DMS114 treated with DMSO at 0.1 percent for 48 hours (cell line): ENCODE data around the gene ACER3.
"Not testable (repeated sequence)": the region's sequence is repeated elsewhere in the genome, so short reads cannot be mapped to it uniquely, and the experiment has no call there.

Experiments used
- DNase-seq: peaks from one replicate; lab custom pipeline; 2025; ENCODE audit not compliant: unreplicated experiment; lab: John Stamatoyannopoulos, UW

ACER3 gene

DNA sequence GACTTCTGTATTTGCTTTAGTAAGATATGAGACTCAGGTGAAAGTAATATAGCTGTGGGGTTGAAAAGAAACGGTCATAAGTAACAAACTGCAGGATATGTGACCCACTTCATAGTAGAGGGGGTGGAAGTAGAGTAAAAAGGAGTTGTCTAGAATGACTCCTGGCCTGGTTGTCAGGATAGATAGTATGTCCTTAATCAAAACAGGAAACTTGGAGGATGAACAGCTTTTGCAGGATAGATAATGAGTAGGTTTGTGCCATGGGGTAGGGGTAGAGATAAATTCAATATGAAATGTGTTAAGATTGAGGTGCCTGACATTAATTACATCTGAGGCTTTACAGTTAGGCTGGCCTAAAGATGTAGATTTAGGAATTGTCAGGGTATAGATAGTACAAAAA, 126.5 kb downstream of the ACER3 start:
- DNase-seq, result no peak

- no peak for DNase-seq
Observed at GRCh38 chr11:76990628-76991027, 129.9 kb downstream of the ACER3 start.

- DNase-seq, result no peak
Observed at GRCh38 chr11:76995081-76995576, 134.4 kb downstream of the ACER3 start.

GRCh38 chr11:76997512-76997911, 136.8 kb downstream of the ACER3 start:
- DNase-seq, result no peak

DNA sequence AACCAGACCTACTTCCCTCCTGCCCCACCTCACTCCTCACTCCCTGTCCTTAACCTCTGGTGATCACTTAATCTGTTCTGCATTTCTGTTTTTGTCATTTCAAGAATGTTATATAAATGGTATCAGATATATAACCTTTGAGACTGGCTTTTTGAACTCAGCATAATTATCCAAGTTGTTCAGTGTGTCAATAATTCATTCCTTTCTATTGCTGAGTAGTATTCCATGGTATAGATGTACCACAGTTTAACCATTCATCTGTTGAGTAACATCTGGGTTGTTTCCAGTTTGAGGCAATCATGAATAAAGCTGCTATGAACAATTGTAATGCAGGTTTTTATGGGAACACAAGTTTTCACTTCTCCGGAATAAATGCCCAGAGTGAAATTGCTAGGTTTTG, 138.9 kb downstream of the ACER3 start:
- DNase-seq, result no peak

DNA sequence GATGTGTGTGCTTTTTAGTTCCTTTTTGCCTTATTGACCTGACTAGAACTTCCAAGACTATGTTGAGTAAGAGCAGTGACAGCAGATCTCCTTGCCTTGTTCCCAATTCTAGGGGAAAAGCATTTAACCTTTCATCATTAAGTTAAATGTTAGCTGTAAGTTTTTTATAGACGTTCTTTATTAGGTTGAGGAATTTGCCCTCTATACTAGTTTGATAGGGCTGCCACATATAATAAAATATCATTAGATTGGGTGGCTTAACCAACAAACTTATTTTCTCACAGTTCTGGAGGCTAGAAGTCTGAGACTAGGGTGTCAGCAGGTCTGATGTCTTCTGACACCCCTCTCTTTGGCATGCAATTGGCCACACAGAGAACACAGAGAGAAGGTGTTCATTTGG, 140.9 kb downstream of the ACER3 start:
- no peak for DNase-seq

GRCh38 chr11:77002776-77003175, 142.1 kb downstream of the ACER3 start:
- no peak for DNase-seq

GRCh38 chr11:77003963-77004362, 143.2 kb downstream of the ACER3 start:
- DNase-seq, result no peak

GRCh38 chr11:77009533-77010160, 148.9 kb downstream of the ACER3 start:
- DNase-seq, result no peak

GRCh38 chr11:77014669-77015068, 154.0 kb downstream of the ACER3 start:
- no peak for DNase-seq

DNA sequence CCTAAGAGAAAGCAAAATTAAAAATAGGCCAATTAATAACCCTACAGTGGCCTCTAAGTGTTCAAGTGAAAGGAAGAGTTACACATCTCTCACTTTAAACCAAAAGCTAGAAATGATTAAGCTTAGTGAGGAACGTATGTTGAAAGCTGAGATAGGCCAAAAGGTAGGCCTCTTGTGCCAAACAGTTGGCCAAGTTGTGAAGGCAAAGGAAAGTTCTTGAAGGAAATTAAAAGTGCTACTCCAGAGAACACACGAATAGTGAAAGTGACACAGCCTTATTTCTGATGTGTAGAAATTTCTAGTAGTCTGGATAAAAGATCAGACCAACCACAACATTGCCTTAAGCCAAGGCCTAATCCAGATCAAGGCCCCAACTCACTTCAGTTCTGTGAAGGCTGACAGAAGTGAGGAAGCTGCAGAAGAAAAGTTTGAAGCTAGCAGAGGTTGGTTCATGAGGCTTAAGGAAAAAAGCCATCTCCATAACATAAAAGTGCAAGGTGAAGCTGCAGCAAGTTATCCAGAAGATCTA, 157.7 kb downstream of the ACER3 start:
- not testable (repeated sequence) for DNase-seq

GRCh38 chr11:77019976-77020595, 159.4 kb downstream of the ACER3 start:
- no peak for DNase-seq

DNA sequence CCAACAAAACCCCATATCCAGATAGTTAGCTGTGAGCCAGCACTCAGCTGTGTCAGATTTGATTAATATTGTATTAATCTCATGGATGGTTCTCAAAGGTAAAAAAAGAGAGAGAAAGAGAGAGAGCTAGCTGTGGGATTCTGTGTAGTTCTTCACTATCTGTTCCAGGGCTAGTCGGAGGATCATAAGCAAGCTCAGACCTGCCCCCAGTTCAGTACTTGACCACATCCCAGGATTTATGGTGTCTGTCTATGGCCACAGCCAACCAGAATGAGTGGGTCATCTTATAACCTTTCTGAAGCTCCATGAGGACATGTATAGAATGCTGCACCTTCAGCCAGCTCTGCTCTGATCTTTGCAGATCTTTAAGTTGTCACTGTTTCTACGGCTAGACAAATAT, 160.0 kb downstream of the ACER3 start:
- no peak for DNase-seq

- no peak for DNase-seq
Observed at GRCh38 chr11:77024745-77025144, 164.0 kb downstream of the ACER3 start.

GRCh38 chr11:77026221-77026620, 165.5 kb downstream of the ACER3 start:
- no peak for DNase-seq

DNA sequence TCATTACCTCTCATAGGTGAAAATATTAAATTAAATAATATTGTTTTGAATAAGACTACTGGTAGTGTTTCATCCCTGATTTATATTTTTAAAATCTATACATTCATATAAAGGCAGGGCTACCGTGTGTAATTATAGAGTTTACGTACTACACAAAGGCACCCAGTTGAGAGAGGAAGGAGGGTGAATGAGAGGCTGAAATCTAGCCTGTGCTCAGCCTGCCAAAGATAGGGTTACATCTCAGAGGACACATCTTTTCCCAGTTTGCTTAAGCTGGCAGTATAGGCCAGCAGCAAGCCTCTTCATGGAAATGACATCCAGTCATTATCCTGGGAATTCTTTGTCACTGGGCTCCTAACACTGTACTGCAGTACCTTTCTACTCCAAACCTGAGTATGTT, 166.0 kb downstream of the ACER3 start:
- no peak for DNase-seq

DNA sequence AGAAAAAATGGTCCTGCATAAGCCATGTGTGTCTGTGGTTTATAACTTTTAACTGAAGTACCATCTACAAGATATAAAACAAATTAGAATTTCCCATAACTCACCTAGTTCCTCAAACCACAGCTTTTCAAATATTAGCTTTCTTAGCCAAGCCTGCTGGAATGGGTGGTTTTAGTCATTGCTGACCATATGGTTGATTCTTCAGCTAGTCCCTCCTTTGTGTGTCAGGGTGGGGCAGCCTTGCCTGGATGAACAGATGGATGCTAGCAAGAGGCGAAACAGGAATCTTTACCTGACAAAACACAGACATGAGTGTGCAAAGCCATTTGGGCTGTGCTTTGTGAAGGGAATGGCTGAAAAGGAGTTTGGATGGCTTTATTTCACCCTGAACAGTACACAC, 166.6 kb downstream of the ACER3 start:
- DNase-seq, result no peak

DNA sequence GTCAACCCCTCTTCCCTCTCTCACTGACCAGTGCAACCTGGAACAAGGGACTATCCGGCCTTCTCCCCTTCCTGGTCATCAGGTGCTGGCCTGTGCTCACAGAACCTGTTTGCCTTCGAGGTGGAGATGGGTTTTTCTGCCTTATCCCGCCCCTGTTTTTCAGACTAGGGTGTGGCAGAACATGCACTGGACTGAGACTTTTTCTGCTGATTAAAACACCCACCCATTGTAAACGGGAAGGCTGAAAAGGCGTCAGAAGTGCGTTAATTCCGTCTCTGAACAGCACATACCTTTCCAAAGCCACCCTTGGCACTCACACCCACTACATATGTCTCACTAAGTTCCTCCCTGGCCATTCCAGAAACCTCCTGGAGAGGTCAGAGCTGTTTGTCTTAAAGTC, 169.1 kb downstream of the ACER3 start:
- DNase-seq, result no peak

- no peak for DNase-seq
Observed at GRCh38 chr11:77030834-77031414, 170.2 kb downstream of the ACER3 start.

GRCh38 chr11:77031599-77031998, 170.9 kb downstream of the ACER3 start:
- no peak for DNase-seq

- DNase-seq, result no peak
Observed at GRCh38 chr11:77035039-77035438, 174.3 kb downstream of the ACER3 start.

DNA sequence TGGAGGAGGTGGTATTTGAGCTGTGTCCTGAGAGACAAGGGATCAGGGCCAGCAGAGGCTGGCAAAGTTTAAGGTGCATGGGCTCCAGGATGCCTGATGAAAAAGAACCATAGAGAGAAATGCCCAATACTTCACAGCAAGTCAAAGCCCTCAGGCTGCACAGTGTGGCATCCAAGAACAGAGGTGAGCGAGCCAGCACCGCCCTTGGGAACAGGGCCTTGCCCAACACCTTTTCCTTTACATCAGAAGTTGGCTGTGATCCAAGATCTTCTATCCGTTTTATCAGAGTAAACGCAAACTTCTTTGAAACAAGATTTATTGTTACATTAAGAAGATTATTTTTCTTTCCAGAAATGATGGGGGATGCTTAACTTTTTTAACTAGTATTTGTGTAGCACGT, 174.9 kb downstream of the ACER3 start:
- no peak for DNase-seq
